GM18870 (cell line): ENCODE results near the gene INPPL1.
"Not testable (repeated sequence)": the region's sequence is repeated elsewhere in the genome, so short reads cannot be mapped to it uniquely, and the experiment has no call there.

Experiments
- ATAC-seq: cut with Tn5 transposase; IDR thresholded peaks from one replicate; pipeline ENCODE4 v1.9.1; 2021; ENCODE audit warnings: moderate library complexity; ENCODE audit not compliant: unreplicated experiment

INPPL1 gene

DNA sequence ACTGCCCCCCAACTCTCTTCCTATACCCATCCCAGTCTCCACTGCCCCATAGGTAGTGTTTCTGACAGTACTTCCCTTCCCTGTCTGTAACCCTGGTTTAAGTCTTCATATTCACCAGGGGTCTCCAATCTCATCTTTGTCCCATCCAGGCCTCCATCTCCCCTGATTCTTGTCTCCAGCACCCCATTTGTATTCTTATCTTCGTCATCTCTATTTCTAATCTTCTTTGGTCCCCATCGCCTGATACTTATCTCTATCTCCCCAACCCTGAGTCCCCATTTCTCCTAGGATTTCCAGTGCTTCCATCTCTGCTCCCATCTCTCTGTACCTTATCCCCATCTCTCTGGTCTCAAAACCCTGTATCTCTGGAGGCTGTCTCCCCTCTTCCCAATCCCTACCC is 17.6 kb downstream of the INPPL1 start:
- no peak for ATAC-seq

DNA sequence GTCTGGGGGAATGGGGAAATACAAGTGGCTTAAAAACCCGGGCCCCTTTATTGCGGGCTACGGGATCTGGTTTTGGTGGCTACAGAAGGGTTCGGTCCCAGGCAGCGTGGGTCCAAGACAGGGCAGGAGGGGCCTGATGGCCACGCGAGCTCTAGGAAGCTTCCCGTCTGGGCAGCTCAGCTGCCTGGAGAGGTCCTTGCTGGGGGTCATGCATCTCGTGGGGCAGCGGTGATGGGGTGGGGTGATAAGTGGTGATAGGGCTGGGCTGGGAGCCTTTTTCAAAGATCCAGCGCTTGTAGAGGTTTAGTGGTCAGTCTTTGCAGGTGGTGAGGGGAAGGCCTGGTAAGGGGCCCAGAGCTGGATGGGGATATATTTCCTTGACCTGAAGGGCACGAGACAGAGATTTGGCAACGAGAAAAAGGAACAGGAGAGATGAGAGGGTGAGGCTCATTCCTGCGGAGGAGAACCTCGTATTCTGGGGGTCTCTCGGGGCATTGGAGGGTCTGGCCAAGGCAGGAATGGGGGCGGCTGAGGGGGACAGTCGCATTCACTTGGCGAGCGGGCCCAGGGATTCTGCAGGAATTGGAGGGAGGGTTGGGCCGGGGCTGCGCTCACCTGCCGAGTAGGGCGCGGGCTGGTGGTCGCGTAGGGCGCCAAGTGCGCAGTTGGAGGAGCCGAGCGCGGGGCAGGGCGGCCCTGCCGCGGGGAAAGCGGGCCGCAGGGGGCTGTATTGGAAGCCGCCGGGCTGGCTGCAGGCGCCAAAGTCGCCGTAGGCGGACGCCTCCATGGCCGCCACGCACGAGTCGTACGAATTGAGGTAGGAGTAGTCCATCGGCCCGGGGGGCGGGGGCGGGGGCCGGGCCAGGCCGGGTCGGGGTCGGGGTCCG is 18.8 kb downstream of the INPPL1 start:
- ATAC-seq, result no peak

DNA sequence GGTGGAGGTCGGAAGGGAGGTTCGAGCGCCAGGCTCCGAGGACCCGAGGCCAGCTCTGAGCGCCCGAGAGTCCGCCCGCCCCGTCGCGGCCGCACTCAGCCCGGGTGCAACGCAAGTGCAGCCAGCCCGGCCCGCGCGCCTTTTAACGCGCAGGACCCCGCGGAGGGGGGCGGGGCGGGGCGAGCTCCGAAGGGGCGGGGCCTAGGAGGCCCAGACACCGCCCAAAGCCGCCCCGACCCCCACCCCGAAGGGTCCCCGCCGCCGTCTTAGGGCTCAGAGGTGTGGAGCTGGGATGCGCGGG is 19.4 kb downstream of the INPPL1 start, which contains the start of gene PHOX2A:
TSS of gene PHOX2A (minus strand) at position 117 of the 301 bp plus-strand sequence. CDS start 172 bp downstream, outside the sequence.
- ATAC-seq, result no peak

DNA sequence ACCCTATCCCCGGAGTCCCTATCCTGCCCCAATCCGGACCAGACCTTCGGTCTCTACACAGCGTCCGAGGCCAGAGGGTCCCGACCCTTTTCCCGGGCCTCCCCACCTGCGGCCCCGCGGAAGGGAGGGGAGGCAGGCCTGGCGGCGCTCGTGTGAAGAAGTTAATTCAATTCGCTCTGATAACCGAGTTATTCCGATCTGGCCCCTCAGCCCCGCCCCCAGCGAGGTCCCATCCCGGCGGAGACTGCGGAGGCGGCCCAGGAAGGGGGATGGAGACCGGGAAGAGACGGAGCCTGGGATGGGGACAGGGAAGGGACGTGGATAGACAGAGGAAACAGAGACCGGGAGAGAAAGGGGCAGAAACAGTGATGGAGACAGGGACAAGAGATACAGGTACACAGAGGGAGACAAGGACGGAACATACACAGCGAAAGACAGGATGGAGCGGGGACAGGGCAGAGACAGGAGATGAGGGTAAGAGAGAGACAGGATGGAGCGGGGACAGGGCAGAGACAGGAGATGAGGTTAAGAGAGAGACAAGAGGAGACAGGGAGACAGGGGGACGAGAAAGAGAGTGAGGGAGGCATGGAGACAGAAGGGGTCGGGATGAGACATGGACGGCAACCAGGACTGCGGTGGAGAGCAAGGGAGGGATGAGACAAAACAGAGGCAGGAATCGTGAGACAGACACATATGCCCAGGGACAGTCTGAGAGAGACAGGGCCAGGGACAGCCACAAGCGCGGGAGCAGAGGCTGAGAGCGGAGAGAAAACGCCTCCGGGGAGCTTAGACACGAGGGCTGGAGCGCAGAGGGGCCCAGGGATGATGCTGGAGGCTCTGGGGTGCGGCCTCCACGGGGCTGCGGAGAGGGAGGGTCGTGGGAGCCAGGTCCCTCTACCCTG is 20.0 kb downstream of the INPPL1 start:
- no peak for ATAC-seq

DNA sequence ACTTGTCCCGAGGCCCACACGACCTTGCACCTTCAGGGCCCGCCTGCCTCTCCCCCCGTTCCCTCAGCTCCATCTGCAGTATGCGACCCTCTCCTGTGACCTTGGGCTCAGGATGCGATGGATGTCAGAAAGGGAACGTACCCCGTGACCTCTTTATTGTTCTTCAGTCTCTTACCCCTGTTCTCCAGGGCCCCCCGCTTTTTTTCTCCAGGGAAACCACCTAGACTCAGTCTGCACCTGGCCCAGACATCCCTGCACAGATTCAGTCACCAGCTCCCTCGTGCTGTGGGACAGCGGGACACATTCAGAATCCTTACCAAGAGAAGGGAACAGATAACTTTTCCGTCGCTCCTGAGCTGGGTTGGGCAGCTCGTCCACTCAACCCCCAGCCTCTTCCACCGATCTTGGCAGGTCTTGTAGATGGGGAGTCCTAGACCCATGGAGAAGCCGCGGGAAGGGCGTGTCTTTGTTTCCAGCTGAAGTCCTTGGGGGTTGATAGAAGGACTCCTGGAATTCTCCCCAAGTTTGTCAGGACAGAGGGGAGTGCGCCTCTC is 20.8 kb downstream of the INPPL1 start:
- ATAC-seq, result no peak

DNA sequence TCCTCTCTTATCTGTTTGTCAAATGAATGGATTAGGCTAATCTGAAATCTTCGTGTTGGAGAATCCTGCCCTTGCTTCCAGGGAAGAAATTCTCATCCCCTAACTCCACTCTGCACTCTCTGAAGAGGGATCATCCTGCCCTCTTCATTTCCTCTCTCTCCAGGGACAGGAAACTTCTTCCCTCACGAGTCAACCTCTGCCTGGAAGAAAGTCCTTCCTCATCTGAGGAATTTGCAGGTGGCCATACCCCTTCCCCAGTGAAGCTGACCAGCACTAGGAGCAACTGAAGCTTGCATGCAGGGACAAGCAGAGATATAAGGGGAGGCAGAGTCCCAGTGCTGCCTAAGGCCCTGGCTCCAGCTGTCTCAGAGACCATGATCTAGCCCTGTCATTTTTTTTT is 23.0 kb downstream of the INPPL1 start:
- ATAC-seq, result no peak

DNA sequence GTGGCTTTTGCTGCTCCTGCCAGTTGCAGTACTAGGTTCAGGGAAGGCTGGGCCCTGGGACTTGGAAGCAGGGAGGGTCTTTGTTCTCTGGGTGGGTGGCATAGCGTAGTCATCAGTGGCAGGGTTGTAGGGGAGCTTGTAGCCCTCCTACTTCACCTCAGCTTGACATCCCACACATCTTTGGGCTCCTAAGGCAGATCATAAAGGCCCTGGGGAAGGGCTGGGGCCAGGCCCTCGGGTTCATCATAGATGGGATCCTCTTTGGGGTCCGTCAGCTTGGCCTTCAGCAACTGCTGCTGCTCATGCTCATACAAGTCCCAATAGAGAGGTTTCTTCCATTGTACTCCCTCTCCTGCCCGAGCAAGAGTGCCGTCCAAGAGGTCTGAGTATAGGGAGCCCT is 25.4 kb downstream of the INPPL1 start:
- ATAC-seq, result no peak

DNA sequence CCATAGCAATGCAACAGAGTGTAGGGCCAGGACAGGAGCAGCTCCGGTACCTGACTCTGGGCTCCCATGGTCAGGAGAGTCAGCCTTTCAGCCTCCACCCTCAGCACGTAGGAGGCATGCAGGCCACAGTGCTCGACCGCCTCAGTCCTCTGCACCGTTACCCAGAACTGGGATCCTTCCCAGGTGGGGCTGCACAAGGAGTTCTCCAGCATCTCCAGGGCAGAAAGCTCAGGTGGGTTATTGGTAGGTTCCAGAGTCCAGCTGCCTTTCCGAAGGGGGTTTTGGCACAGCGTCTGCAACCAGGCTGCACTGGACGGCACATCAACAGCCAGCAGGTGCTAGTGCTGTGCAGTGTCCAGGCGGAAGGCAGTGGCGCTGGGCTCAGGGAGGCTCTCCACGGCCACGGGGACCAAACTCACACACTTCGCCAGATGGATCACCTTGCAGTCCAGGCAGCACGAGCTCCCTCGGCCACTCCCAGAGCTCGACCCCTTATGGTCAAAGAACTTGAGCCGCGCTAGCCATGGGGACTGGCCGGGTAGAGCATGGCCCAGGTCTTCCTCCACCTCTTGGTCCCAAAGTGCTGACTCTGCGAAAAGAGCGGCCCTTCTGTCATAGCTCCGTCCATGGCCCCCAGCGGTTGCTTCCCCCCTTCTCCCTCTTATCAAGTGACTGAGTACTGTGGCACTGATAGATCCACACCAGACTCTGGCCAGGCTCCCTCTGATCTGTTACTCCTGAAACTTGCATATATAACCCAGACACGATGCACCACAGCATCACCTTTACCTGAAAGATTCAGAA is 26.3 kb downstream of the INPPL1 start:
- no peak for ATAC-seq

DNA sequence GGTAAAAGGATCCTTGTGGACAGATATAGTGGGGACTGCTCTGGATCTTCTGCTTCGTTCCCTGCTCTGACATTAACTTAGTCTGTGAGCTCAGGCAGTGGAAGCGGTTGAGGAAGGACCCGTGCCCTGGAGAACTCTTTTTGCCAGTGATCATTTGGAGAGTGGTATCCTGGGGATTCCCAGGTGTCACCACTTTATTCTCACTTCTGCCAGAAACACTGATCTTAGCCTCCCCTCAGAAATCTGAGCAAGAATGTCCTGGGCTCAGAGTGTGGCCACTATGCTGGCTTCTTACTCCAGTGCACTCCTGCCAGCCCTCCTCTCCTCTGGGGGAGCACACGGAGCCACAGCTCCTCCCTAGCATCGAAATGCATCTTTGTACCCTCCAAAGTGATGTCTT is 27.0 kb downstream of the INPPL1 start:
- ATAC-seq, result no peak

DNA sequence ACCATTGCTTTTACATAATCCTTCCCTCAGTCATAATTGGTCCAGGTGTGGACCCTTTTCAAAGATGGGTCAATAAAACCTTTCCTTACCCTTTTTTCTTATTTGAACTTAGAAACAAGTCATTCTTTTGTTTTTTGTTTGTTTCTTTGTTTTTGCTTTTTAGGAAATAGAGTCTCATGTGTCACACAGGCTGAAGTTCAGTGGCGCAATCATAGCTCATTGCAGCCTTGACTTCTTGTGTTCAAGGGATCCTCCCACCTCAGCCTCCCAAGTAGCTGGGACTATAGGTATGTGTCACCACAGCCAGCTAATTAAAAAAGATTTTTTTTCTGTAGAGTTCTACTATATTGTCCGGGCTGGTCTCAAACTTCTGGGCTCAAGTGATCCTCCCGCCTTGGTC is 28.8 kb downstream of the INPPL1 start:
- ATAC-seq, result no peak

DNA sequence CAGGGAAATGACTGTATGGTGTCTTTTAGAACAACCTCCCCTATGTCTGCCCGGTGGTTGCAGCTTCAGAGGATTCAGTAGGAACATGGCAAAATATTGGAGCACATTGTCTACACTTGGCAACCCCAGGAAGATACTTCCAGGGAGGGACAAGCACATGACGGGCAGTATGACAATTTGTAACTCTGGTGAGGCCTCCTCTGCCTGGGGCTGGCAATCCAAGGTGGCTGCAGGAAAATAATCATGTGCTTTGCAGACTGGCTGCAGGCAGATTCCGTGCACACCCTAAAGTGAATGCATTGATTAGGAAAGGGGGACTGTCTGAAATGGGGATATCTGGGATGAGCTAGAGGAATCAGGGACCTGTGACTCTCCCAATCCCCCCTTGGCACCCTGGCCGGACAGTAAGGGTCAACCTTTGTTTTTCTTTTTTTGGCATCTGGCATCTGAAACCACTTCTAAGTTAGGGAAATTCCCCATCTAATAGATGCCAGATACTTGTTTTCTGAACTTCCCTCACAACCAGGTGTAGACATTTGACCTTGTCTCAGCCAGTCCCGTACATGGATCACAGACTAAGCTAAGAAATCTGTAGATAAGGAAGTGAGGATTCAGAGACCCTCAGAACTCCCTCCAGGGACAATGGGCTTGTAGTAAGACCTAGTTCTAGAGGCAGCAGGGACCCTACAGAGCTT is 29.9 kb downstream of the INPPL1 start:
- no peak for ATAC-seq

DNA sequence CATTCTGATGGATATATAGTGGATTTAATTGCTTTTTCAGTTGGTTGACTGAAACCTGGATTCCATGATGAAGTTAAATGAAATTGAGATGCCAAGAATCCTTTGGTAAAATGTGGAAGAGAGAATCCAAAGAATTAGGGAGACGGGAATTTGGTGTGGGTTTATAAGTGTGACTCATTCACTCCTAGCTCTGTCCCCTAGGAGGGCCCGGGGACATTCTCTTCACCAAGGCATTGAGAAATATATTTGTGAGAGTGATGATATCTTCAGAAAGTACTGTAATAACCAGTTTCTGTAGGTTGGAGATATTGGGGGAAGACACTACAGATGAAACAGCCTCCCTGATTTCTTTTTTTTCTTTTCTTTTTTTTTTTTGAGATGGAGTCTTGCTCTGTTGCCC is 33.0 kb downstream of the INPPL1 start:
- no peak for ATAC-seq

DNA sequence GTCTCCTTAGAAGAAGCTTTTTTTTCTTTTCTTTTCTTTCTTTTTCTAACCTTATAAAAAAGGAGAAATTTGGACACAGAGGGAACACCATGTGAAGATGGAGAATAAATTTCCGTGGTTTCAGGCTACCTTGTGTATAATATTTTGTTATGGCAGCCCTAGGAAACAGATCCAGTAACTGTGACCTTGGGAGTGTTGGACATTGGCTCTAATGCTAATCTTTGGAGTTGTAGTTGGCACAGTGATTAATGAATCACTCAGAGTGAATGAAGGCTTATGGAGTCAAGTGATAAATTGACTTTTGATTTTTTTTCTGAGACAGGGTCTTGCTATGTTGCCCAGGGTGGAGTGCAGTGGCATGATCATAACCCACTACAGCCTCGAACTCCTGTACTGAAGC is 34.9 kb downstream of the INPPL1 start:
- ATAC-seq, result no peak

DNA sequence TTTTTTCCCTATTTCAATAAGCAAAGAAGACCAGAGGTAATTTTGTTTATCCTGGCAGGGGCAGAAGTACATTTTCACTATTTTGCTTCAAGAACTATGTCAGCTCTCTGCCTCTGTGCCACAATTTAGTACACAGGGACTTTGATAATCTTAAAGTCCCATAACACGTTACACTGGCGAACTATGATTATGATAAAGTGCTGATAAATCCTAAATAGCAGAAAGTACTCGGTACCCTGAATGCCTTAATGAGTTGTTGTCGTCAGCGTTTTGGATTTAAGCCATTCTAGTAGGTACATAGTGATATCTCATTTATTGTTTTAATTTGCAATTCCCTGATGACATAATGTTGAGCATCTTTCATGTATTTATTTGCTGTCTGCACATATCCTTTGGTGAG is 36.0 kb downstream of the INPPL1 start:
- ATAC-seq, result no peak

DNA sequence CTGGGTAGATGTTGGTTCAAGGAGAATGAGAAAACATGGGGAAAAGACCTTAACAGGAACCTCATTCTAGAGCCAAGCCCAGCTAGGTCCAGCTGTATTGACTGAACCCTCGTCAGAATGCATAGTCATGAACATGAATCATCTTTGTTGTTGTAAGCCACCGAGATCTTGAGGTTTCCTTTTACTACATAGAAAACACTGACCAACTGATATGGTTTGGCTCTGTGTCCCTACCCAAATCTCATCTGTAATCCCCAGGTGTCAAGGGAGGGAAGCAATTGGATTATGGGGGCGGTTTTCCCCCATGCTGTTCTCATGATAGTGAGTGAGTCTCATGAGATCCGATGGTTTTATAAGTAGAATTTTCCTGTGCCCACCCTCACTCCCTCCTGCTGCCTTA is 38.8 kb downstream of the INPPL1 start:
- ATAC-seq, result no peak

DNA sequence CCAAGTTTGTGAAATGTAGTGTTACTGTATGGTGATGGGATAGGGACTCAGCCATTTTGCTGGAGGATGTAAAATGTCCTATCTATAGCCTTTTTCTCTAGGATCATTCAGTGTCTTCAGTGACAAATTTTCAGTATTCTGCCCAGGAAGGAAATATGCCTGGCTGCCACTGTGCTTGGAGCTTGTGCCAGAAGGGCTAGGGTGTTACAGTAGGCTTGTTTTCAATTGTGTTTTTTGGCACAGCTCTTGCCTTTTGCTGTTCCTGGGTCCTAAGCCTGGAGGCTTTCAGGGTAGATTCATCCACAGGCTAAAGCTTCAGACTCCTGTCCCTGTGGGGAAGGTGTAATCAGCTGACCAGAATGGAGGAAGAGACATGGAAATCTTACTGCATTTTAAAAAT is 41.4 kb downstream of the INPPL1 start:
- ATAC-seq, result no peak

DNA sequence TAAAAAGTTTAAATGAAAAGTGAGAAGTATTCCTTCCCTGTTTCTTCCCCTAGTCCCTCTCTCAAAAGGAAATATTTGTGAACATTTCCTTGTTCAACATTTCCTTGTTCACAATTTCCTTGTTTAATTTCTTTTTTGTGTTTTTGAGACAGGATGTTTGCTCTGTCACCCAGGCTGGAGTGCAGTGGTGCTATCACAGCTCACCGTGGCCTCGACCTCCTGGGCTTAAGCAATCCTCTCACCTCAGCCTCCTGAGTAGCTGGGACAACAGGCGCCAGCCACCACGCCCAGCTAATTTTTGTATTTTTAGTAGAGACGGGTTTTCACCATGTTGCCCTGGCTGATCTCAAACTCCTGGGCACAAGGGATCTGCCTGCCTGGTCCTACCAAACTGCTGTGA is 42.4 kb downstream of the INPPL1 start:
- not testable (repeated sequence) for ATAC-seq

DNA sequence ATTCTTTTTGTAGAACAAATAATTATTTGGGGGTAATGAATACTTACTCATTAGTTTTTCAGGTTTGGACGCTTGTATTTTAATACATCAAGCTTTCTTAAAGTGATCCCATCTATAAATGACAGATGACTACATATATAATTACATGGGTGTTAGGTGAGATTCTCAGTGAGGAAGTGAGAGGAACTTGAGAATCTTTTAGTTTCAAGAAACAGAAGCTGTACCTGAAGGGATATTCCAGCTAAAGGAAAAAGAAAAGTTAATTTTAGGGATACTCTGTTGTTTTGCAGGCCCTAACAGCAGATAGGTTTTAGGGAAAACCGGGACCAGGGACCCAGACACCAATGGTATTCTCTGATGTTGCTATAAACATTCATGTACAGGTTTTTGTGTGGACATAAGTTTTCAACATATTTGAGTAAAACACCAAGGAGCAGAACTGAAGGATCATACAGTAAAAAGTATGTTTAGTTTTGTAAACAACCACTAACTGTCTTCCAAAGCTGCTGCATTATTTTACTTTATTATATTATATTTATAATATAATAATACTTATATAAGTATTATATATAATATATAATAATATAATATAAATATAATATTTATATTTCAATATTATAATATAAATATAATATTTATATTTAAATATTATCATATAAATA is 43.5 kb downstream of the INPPL1 start:
- no peak for ATAC-seq

DNA sequence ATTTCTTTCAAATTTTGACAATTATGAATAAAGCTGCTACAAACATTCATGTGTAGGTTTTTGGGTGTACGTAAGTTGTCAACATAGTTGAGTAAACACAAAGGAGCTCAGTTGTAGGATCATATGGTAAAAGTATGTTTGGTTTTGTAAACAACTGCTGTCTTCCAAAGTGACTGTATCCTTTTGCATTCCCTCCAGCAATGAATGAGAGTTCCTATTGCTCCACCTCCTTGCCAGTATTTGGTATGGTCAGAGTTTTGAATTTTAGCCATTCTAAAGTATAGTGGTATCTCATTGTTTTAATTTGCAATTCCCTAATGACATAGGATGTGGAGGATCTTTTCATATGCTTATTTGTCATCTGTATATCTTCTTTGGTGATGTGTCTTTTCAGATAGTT is 47.4 kb downstream of the INPPL1 start:
- no peak for ATAC-seq

DNA sequence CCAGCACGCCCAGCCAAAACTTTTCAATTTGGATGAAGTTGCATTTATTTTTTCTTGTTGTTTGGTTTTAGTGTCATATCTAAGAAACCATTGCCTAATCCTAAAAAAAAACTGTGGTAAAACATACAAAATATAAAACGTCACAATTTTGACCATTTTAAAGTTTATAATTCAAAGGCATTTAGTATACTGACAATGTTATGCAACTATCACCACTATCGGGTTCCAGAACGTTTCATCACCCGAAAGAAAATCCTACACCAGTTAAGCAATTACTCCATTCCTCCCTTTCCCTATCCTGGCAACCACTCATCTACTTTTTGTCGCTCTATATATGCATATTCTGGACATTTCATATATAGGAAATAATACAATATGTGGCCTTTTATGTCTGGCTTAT is 49.9 kb downstream of the INPPL1 start:
- ATAC-seq, result no peak
